HG02678 (cell line): ENCODE measurements around the gene SEMA6A.

Experiments used
- ATAC-seq: cut with Tn5 transposase; IDR thresholded peaks from one replicate; pipeline ENCODE4 v1.9.1; 2021; ENCODE audit warnings: mild to moderate bottlenecking, moderate library complexity; ENCODE audit not compliant: unreplicated experiment

SEMA6A gene

GRCh38 chr5:116442931-116443551 is 131.6 kb downstream of the SEMA6A start:
- no peak for ATAC-seq

- ATAC-seq = no peak
Observed at GRCh38 chr5:116442095-116442534, 132.5 kb downstream of the SEMA6A start.

- peak; percentile 43 for ATAC-seq
Observed at GRCh38 chr5:116441223-116441622, 133.4 kb downstream of the SEMA6A start.

- no peak for ATAC-seq
Observed at GRCh38 chr5:116440457-116441001, 134.1 kb downstream of the SEMA6A start.

GRCh38 chr5:116439905-116440304 is 134.7 kb downstream of the SEMA6A start:
- no peak for ATAC-seq

GRCh38 chr5:116438979-116439554 is 135.6 kb downstream of the SEMA6A start:
- no peak for ATAC-seq

GRCh38 chr5:116437922-116438578 is 136.6 kb downstream of the SEMA6A start:
- no peak for ATAC-seq

- no peak for ATAC-seq
Observed at GRCh38 chr5:116437351-116437705, 137.3 kb downstream of the SEMA6A start.

- no peak for ATAC-seq
Observed at GRCh38 chr5:116436674-116437350, 137.8 kb downstream of the SEMA6A start.

- ATAC-seq = no peak
Observed at GRCh38 chr5:116428966-116429365, 145.7 kb downstream of the SEMA6A start.

- no peak for ATAC-seq
Observed at GRCh38 chr5:116428413-116428812, 146.2 kb downstream of the SEMA6A start.

- no peak for ATAC-seq
Observed at GRCh38 chr5:116424951-116425350, 149.7 kb downstream of the SEMA6A start.

GRCh38 chr5:116424258-116424615 is 150.4 kb downstream of the SEMA6A start:
- ATAC-seq = no peak

GRCh38 chr5:116423587-116424257 is 150.9 kb downstream of the SEMA6A start:
- ATAC-seq = no peak

GRCh38 chr5:116423141-116423540 is 151.5 kb downstream of the SEMA6A start:
- ATAC-seq = no peak

GRCh38 chr5:116421080-116421629 is 153.5 kb downstream of the SEMA6A start:
- ATAC-seq = no peak

GRCh38 chr5:116420540-116420939 is 154.1 kb downstream of the SEMA6A start:
- ATAC-seq = no peak

GRCh38 chr5:116419258-116419657 is 155.4 kb downstream of the SEMA6A start:
- no peak for ATAC-seq

- no peak for ATAC-seq
Observed at GRCh38 chr5:116418774-116419173, 155.8 kb downstream of the SEMA6A start.

GRCh38 chr5:116418016-116418415 is 156.6 kb downstream of the SEMA6A start:
- no peak for ATAC-seq

- ATAC-seq = no peak
Observed at GRCh38 chr5:116415989-116416388, 158.6 kb downstream of the SEMA6A start.
